ENCODE data around the gene WIZ. TPM values are rescaled to one million over a fixed set of nuclear protein-coding genes. Genes with fewer than 3 reads are reported as not detected.
A peak's percentile ranks its signal among the peaks of the same experiment; 100 is the strongest.
"Not testable (repeated sequence)": the region's sequence is repeated elsewhere in the genome, so short reads cannot be mapped to it uniquely, and the experiment has no call there.

The WIZ gene
- total RNA-seq, 2 donors from 2014 or later: 55.9 to 93.3 TPM

- Histone ChIP-seq H3K27me3 (replicated peaks; ENCODE audit: insufficient read depth) (no peaks in the 10 kb centered on the region), H3K36me3 (no peaks in the 10 kb centered on the region), H3K9me3 (no peaks in the 10 kb centered on the region), H3K4me1 (replicated peaks) (peaks cover 13% of the 10 kb centered on the region), H3K27ac (peak overlapping the region in 1 of 2 donors; percentile 12), H3K4me3 (no peak overlapping the region)
- no peak for TF ChIP-seq POLR2AphosphoS5 (IDR thresholded peaks at IDR 0.05)
- TF ChIP-seq CTCF (IDR thresholded peaks at IDR 0.05): no peak
- TF ChIP-seq POLR2A (IDR thresholded peaks at IDR 0.05): no peak
- intact Hi-C loops (cut with DNase I): no loop called here
- 66% methylated on average over 4 of the region's 4 CpGs for WGBS
- DNase-seq (ENCODE audit: low spot score): no peak
Measured at GRCh38 chr19:15412832-15413231, 36.9 kb downstream of the WIZ start.

GRCh38 chr19:15411351-15411750 lies 38.4 kb downstream of the WIZ start:
- DNase-seq (ENCODE audit: low spot score); H3K27ac ChIP-seq; H3K36me3 ChIP-seq; H3K9me3 ChIP-seq; H3K27me3 ChIP-seq (replicated peaks; ENCODE audit: insufficient read depth); H3K4me1 ChIP-seq (replicated peaks); intact Hi-C loops (cut with DNase I); H3K4me3 ChIP-seq: not testable (repeated sequence)
- WGBS: 81% methylated on average over 2 of the region's 2 CpGs

GRCh38 chr19:15404780-15405211 lies 45.0 kb downstream of the WIZ start:
- Histone ChIP-seq H3K27ac (peak overlapping the region; percentile 60 to 64), H3K27me3 (replicated peaks; ENCODE audit: insufficient read depth) (no peaks in the 10 kb centered on the region), H3K4me1 (replicated peaks) (no peaks in the 10 kb centered on the region), H3K9me3 (no peaks in the 10 kb centered on the region), H3K36me3 (peaks cover 3 to 8% of the 10 kb centered on the region in 2 donors), H3K4me3 (no peak overlapping the region)
- intact Hi-C loops (cut with DNase I): no loop called here
- DNase-seq (ENCODE audit: low spot score): no peak
- 44% methylated on average over 3 of the region's 3 CpGs for WGBS
- no peak for TF ChIP-seq POLR2AphosphoS5 (IDR thresholded peaks at IDR 0.05)
- no peak for TF ChIP-seq POLR2A (IDR thresholded peaks at IDR 0.05)
- no peak for TF ChIP-seq CTCF (IDR thresholded peaks at IDR 0.05)

GRCh38 chr19:15404097-15404779 lies 45.5 kb downstream of the WIZ start:
- no peak overlapping the region for H3K4me3 ChIP-seq
- no peaks in the 10 kb centered on the region for H3K4me1 ChIP-seq (replicated peaks)
- 63% methylated on average over 7 of the region's 7 CpGs for WGBS
- DNase-seq (ENCODE audit: low spot score): no peak
- no peaks in the 10 kb centered on the region for H3K9me3 ChIP-seq
- no peaks in the 10 kb centered on the region for H3K27me3 ChIP-seq (replicated peaks; ENCODE audit: insufficient read depth)
- peak overlapping the region; percentile 60 to 64 for H3K27ac ChIP-seq
- intact Hi-C loops (cut with DNase I): no loop called here
- TF ChIP-seq POLR2A (IDR thresholded peaks at IDR 0.05): no peak
- peak; percentile 48 for TF ChIP-seq POLR2AphosphoS5 (IDR thresholded peaks at IDR 0.05)
- H3K36me3 ChIP-seq: peaks cover 6 to 14% of the 10 kb centered on the region in 2 donors

GRCh38 chr19:15403151-15403531 lies 46.6 kb downstream of the WIZ start:
- no peak overlapping the region for H3K4me3 ChIP-seq
- H3K4me1 ChIP-seq (replicated peaks): no peaks in the 10 kb centered on the region
- H3K36me3 ChIP-seq: peaks cover 9 to 25% of the 10 kb centered on the region in 2 donors
- intact Hi-C loops (cut with DNase I): no loop called here
- WGBS: 90% methylated on average over 10 of the region's 10 CpGs
- H3K27ac ChIP-seq: peak overlapping the region; percentile 60 to 62
- no peak for DNase-seq (ENCODE audit: low spot score)
- H3K27me3 ChIP-seq (replicated peaks; ENCODE audit: insufficient read depth): no peaks in the 10 kb centered on the region
- H3K9me3 ChIP-seq: no peaks in the 10 kb centered on the region
- no peak for TF ChIP-seq POLR2A (IDR thresholded peaks at IDR 0.05)
- TF ChIP-seq POLR2AphosphoS5 (IDR thresholded peaks at IDR 0.05): no peak
- no peak for TF ChIP-seq CTCF (IDR thresholded peaks at IDR 0.05)

Measured in prostate gland (tissue), 2 donors.